A549 (cell line): ENCODE measurements around the gene CCDC126. TPM values are rescaled to one million over a fixed set of nuclear protein-coding genes. Genes with fewer than 3 reads are reported as not detected.

ENCODE experiments used
- ATAC-seq, 2 experiments: fragments of 200-7000 bp in 1 of 2; fragments of >200 bp in 1 of 2; cut with Nextera tagmentation in 1 of 2; cut with Tn5 transposase in 1 of 2; 3 replicates each; pipeline versions ENCODE4 v1.8.0 to v1.9.1; 2018 to 2020; ENCODE audit warnings: mild to moderate bottlenecking in 1 of 2, moderate library complexity in 1 of 2
- CTCF ChIA-PET: fragments of 300-600 bp; sonication (Branson Sonifier 250); formaldehyde crosslinking; extraction: SDS; loops from one replicate; lab custom pipeline; 2021; ENCODE audit warnings: antibody characterized with exemption, inconsistent platforms; lab: Yijun Ruan, JAX
- POLR2A ChIA-PET: fragments of 350-600 bp; formaldehyde crosslinking; extraction: SDS; loops from one replicate; lab custom pipeline; 2021; ENCODE audit warnings: antibody characterized with exemption, inconsistent platforms; lab: Yijun Ruan, JAX
- DNase-seq, 2 experiments: peaks; one replicate each; pipeline versions ENCODE4 v3.0.0 to v3.0.0-alpha.2; 2011 to 2016; ENCODE audit warnings: low read depth in 1 of 2, low spot score in 1 of 2
- FAIRE-seq: peaks from 2 replicates; lab custom pipeline; 2011; peaks lifted over from hg19 to GRCh38; lab: Jason Lieb, UNC
- H3K27ac ChIP-seq, 2 experiments: fragments of >200 bp; sonication (Bioruptor Twin); formaldehyde crosslinking; 3 replicates each; pipeline ENCODE4 v1.5.1; 2016 to 2017
- H3K4me1 ChIP-seq: fragments of >200 bp; sonication (Bioruptor Twin); formaldehyde crosslinking; 3 replicates; pipeline ENCODE4 v1.6.1; 2016
- H3K4me2 ChIP-seq: fragments of >200 bp; sonication (Bioruptor Twin); formaldehyde crosslinking; 3 replicates; pipeline ENCODE4 v1.6.1; 2016
- H3K4me3 ChIP-seq: fragments of >200 bp; sonication (Bioruptor Twin); formaldehyde crosslinking; 3 replicates; pipeline ENCODE4 v1.5.1; 2016
- H3K9me3 ChIP-seq: fragments of >200 bp; sonication (Bioruptor Twin); formaldehyde crosslinking; 3 replicates; pipeline ENCODE4 v1.6.1; 2016
- BHLHE40 ChIP-seq: IDR thresholded peaks from 2 replicates; pipeline ENCODE4 v1.6.1; 2012; ENCODE audit warnings: low read depth, low read length, inconsistent platforms
- CEBPB ChIP-seq, 2 experiments: fragments of >200 bp in 1 of 2; sonication (Bioruptor Twin) in 1 of 2; formaldehyde crosslinking in 1 of 2; IDR thresholded peaks; 2 replicates each; pipeline ENCODE4 v1.6.1; 2012 to 2016
- CTCF ChIP-seq: fragments of >200 bp; sonication (Bioruptor Twin); formaldehyde crosslinking; IDR thresholded peaks from 3 replicates; pipeline ENCODE4 v1.5.1; 2016
- EP300 ChIP-seq, 2 experiments: fragments of >200 bp; sonication (Bioruptor Twin); formaldehyde crosslinking; IDR thresholded peaks; 2 replicates in 1 of 2; 3 replicates in 1 of 2; pipeline ENCODE4 v1.6.1; 2016 to 2017
- FOSB ChIP-seq: fragments of 250-450 bp; sonication (Bioruptor Pico); IDR thresholded peaks from 2 replicates; pipeline ENCODE4 v1.5.0; 2020; ENCODE audit warnings: mild to moderate bottlenecking, moderate library complexity
- FOSL2 ChIP-seq, 2 experiments: fragments of 450-650 bp in 1 of 2; fragments of >200 bp in 1 of 2; sonication (Bioruptor Twin) in 1 of 2; formaldehyde crosslinking; IDR thresholded peaks; 2 replicates each; pipeline versions ENCODE4 v1.5.0 to v1.6.1; 2016 to 2020; ENCODE audit warnings: mild to moderate bottlenecking in 1 of 2, moderate library complexity in 1 of 2
- GATA3 ChIP-seq: IDR thresholded peaks from 2 replicates; pipeline ENCODE4 v1.6.1; 2012; ENCODE audit warnings: borderline replicate concordance
- HMGXB4 ChIP-seq: fragments of 250-450 bp; sonication (Bioruptor Pico); IDR thresholded peaks from 2 replicates; pipeline ENCODE4 v1.5.0; 2021; ENCODE audit warnings: mild to moderate bottlenecking, moderate library complexity, borderline replicate concordance
- HOXA7 ChIP-seq: fragments of 250-450 bp; sonication (Bioruptor Pico); IDR thresholded peaks from 2 replicates; pipeline ENCODE4 v1.5.0; 2020; ENCODE audit warnings: mild to moderate bottlenecking, moderate library complexity
- HOXB5 ChIP-seq: fragments of 250-450 bp; sonication (Bioruptor Pico); IDR thresholded peaks from 2 replicates; pipeline ENCODE4 v1.5.0; 2020; ENCODE audit warnings: mild to moderate bottlenecking, moderate library complexity
- KDM5A ChIP-seq: fragments of 200-600 bp; sonication (generic); IDR thresholded peaks from 2 replicates; pipeline ENCODE4 v1.6.1; 2016; ENCODE audit warnings: antibody characterized with exemption, mild to moderate bottlenecking
- MAZ ChIP-seq: fragments of 150-350 bp; IDR thresholded peaks from 2 replicates; pipeline ENCODE4 v1.6.1; 2014; ENCODE audit warnings: antibody characterized with exemption, low read depth, low read length, borderline replicate concordance
- NPAS2 ChIP-seq: fragments of 250-450 bp; sonication (Bioruptor Pico); IDR thresholded peaks from 2 replicates; pipeline ENCODE4 v1.8.0; 2022; ENCODE audit warnings: mild to moderate bottlenecking, moderate library complexity, borderline replicate concordance
- PHF8 ChIP-seq: fragments of 200-600 bp; sonication (generic); IDR thresholded peaks from 2 replicates; pipeline ENCODE4 v1.6.1; 2016; ENCODE audit warnings: low read depth, mild to moderate bottlenecking, antibody characterized with exemption, moderate library complexity, borderline replicate concordance
- RARB ChIP-seq: fragments of 250-450 bp; sonication (Bioruptor Pico); IDR thresholded peaks from 2 replicates; pipeline ENCODE4 v1.8.0; 2021; ENCODE audit warnings: mild to moderate bottlenecking, moderate library complexity
- REST ChIP-seq: fragments of 200-600 bp; sonication (generic); IDR thresholded peaks from 2 replicates; pipeline ENCODE4 v1.6.1; 2016; ENCODE audit warnings: antibody characterized with exemption, mild to moderate bottlenecking, moderate library complexity
- RFX5 ChIP-seq: fragments of 450-650 bp; IDR thresholded peaks from 2 replicates; pipeline ENCODE4 v1.7.1; 2014; ENCODE audit warnings: antibody characterized with exemption, mild to moderate bottlenecking, moderate library complexity
- TP53 ChIP-seq: fragments of 250-450 bp; sonication (Bioruptor Pico); IDR thresholded peaks from 2 replicates; pipeline ENCODE4 v1.5.0; 2021; ENCODE audit warnings: mild to moderate bottlenecking, moderate library complexity
- ZC3H11A ChIP-seq: fragments of 450-650 bp; IDR thresholded peaks from 2 replicates; pipeline ENCODE4 v1.6.1; 2014; ENCODE audit warnings: antibody characterized with exemption, mild to moderate bottlenecking
- ZSCAN20 ChIP-seq: fragments of 250-450 bp; sonication (Bioruptor Pico); IDR thresholded peaks from 2 replicates; pipeline ENCODE4 v1.8.0; 2022; ENCODE audit warnings: mild to moderate bottlenecking, moderate library complexity
- WGBS: methylation state at CpG from one replicate; pipeline ENCODE4 v1.1.6; 2017; ENCODE audit errors: missing lambda C conversion rate; 5-methylcytosine and 5-hydroxymethylcytosine counted together
- polyA plus RNA-seq, 4 experiments: library from polyadenylated mRNA; depleted of rRNA in 3 of 4; stranded (reverse); fragments of >200 nt; fragmentation: RNase III in 1 of 4; extraction: RNeasy Plus Mini Kit Qiagen cat#74134 plus additional on column Dnase treatment in 1 of 4; gene quantifications; 2 replicates in 3 of 4; 3 replicates in 1 of 4; pipeline ENCODE4 v1.2.3, GENCODE V29; 2011 to 2017

Gene CCDC126
- polyA plus RNA-seq, 2 of the 4 experiments (the other 2 are of a cell fraction), result 6.2 to 10.1 TPM

GRCh38 chr7:23662124-23662983, 65.2 kb downstream of the CCDC126 start:
- no peak for ATAC-seq
- H3K4me1 ChIP-seq, result no peaks in the 10 kb centered on the region
- DNase-seq, result no peak
- 0 out of 3 replicates have a peak, but pooled peaks cover 5% of the 10 kb centered on the region for H3K9me3 ChIP-seq
- no peak for FAIRE-seq
- POLR2A ChIA-PET, result no interaction called here
- H3K4me2 ChIP-seq, result no peak overlapping the region
- WGBS, result 54% methylated on average over 8 of the region's 8 CpGs
- TF ChIP-seq GATA3 (no peak), KDM5A (no peak), ZC3H11A (no peak), REST (no peak), FOSL2 (IDR thresholded peaks at IDR 0.05) (no peak), FOSL2 (CRISPR knock-in tag; IDR thresholded peaks at IDR 0.05) (no peak), EP300 (IDR thresholded peaks at IDR 0.05) (no peak), CTCF (no peak), HOXB5 (CRISPR knock-in tag) (no peak), FOSB (CRISPR knock-in tag) (no peak), BHLHE40 (no peak), HOXA7 (no peak), RARB (CRISPR knock-in tag) (no peak), ZSCAN20 (CRISPR knock-in tag) (no peak), HMGXB4 (no peak), CEBPB (IDR thresholded peaks at IDR 0.05) (no peak), NPAS2 (CRISPR knock-in tag) (no peak), MAZ (no peak), RFX5 (no peak), PHF8 (no peak), TP53 (CRISPR knock-in tag) (no peak)
- H3K4me3 ChIP-seq, result no peak overlapping the region
- no peak overlapping the region for H3K27ac ChIP-seq
- CTCF ChIA-PET, result no interaction called here
